Tibial nerve (tissue), 4 donors: ENCODE data around the gene FOXF1.

Experiments used
- CTCF ChIP-seq, 5 experiments: fragments of 200-600 bp in 3 of 5; fragments of 450-650 bp in 2 of 5; sonication (generic) in 3 of 5; IDR thresholded peaks; one replicate each; pipeline ENCODE4 v1.5.1; 2016 to 2019; ENCODE audit warnings: antibody characterized with exemption in 5 of 5, mild to moderate bottlenecking in 3 of 5, moderate library complexity in 2 of 5
- EP300 ChIP-seq, 2 donors: sonication (generic); formaldehyde crosslinking; IDR thresholded peaks; one replicate each; pipeline ENCODE4 v1.6.1; 2017; ENCODE audit warnings: antibody characterized with exemption in 2 of 2, mild to moderate bottlenecking in 1 of 2
- POLR2A ChIP-seq, 2 donors: fragments of 450-650 bp; IDR thresholded peaks; one replicate each; pipeline ENCODE4 v1.6.1; 2017; ENCODE audit warnings: antibody characterized with exemption in 2 of 2, mild to moderate bottlenecking in 2 of 2, moderate library complexity in 2 of 2

- TF ChIP-seq CTCF (IDR thresholded peaks at IDR 0.05) (no peak), POLR2A (IDR thresholded peaks at IDR 0.05) (no peak), EP300 (IDR thresholded peaks at IDR 0.05) (no peak)
Measured at GRCh38 chr16:86533767-86534351, 23.5 kb downstream of the FOXF1 start.
